ENCODE measurements around the gene CACNA2D3. TPM values are rescaled to one million over a fixed set of nuclear protein-coding genes. Genes with fewer than 3 reads are reported as not detected.
A peak's percentile ranks its signal among the peaks of the same experiment; 100 is the strongest.

CACNA2D3 gene
- total RNA-seq, 4 donors from 2014 or later: 0.55 to 3.4 (median 1.6) TPM

GRCh38 chr3:54421943-54422342 lies 299.6 kb downstream of the CACNA2D3 start:
- intact Hi-C loops (cut with DNase I; ENCODE audit: low total_unique reads): no loop called here

GRCh38 chr3:54424292-54424691 lies 301.9 kb downstream of the CACNA2D3 start:
- in situ Hi-C loops (cut with MboI; ENCODE audit: low pct_ligation_motif_present in 1 of 4, low pct_unique_long_range_greater_than_20kb in 1 of 4, low sequenced_read_pairs in 3 of 4) (loop anchor here in 1 of 4 donors (25.0 kb wide), 1 partner anchor 413 kb away; no protein-coding TSS in a partner anchor), intact Hi-C loops (cut with DNase I; ENCODE audit: low total_unique reads) (no loop called here)
- Histone ChIP-seq H3K27ac (no peak overlapping the region), H3K27me3 (no peaks in the 10 kb centered on the region), H3K4me1 (peaks cover 0 to 6% (median 2%) of the 10 kb centered on the region in 4 donors), H3K9me3 (no peaks in the 10 kb centered on the region), H3K4me3 (no peak overlapping the region), H3K36me3 (no peaks in the 10 kb centered on the region)
- DNase-seq: no peak
- whole genome bisulfite sequencing, 2 donors (ENCODE audit: low coverage in 1 of 2): 68% methylated on average over 2 of the region's 2 CpGs; no CpG with 5 or more reads in 1 of the 2 donors
- no peak for TF ChIP-seq POLR2AphosphoS5 (IDR thresholded peaks at IDR 0.05)
- no peak for TF ChIP-seq POLR2A (IDR thresholded peaks at IDR 0.05)
- no peak for TF ChIP-seq EP300 (IDR thresholded peaks at IDR 0.05; ENCODE audit: low read depth)
- TF ChIP-seq, protein P1, sequence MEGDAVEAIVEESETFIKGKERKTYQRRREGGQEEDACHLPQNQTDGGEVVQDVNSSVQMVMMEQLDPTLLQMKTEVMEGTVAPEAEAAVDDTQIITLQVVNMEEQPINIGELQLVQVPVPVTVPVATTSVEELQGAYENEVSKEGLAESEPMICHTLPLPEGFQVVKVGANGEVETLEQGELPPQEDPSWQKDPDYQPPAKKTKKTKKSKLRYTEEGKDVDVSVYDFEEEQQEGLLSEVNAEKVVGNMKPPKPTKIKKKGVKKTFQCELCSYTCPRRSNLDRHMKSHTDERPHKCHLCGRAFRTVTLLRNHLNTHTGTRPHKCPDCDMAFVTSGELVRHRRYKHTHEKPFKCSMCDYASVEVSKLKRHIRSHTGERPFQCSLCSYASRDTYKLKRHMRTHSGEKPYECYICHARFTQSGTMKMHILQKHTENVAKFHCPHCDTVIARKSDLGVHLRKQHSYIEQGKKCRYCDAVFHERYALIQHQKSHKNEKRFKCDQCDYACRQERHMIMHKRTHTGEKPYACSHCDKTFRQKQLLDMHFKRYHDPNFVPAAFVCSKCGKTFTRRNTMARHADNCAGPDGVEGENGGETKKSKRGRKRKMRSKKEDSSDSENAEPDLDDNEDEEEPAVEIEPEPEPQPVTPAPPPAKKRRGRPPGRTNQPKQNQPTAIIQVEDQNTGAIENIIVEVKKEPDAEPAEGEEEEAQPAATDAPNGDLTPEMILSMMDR (IDR thresholded peaks at IDR 0.05): no peak

More at GRCh38 chr3:54421943-54422342, 299.6 kb downstream of the CACNA2D3 start:
- TF ChIP-seq, protein P1 (IDR thresholded peaks at IDR 0.05): no peak
- TF ChIP-seq EP300 (IDR thresholded peaks at IDR 0.05; ENCODE audit: low read depth): no peak
- no peak for TF ChIP-seq POLR2AphosphoS5 (IDR thresholded peaks at IDR 0.05)
- no peak for TF ChIP-seq POLR2A (IDR thresholded peaks at IDR 0.05)
- no peaks in the 10 kb centered on the region for H3K9me3 ChIP-seq
- H3K4me1 ChIP-seq: peaks cover 0 to 6% (median 0%) of the 10 kb centered on the region in 4 donors
- no peak for DNase-seq
- WGBS, 2 donors (ENCODE audit: low coverage in 1 of 2): 77 to 84% methylated on average over 4 to 5 of the region's 5 CpGs
- no peaks in the 10 kb centered on the region for H3K27me3 ChIP-seq
- in situ Hi-C loops (cut with MboI; ENCODE audit: low pct_ligation_motif_present in 1 of 4, low pct_unique_long_range_greater_than_20kb in 1 of 4, low sequenced_read_pairs in 3 of 4): loop anchor here in 1 of 4 donors (25.0 kb wide), 1 partner anchor 415 kb away; no protein-coding TSS in a partner anchor
- H3K27ac ChIP-seq: no peak overlapping the region
- no peak overlapping the region for H3K4me3 ChIP-seq
- no peaks in the 10 kb centered on the region for H3K36me3 ChIP-seq

GRCh38 chr3:54426381-54426780 lies 304.0 kb downstream of the CACNA2D3 start:
- in situ Hi-C loops (cut with MboI; ENCODE audit: low pct_ligation_motif_present in 1 of 4, low pct_unique_long_range_greater_than_20kb in 1 of 4, low sequenced_read_pairs in 3 of 4): loop anchor here in 1 of 4 donors (25.0 kb wide), 1 partner anchor 761 kb away; no protein-coding TSS in a partner anchor

GRCh38 chr3:54427501-54427900 lies 305.1 kb downstream of the CACNA2D3 start:
- 68 to 79% methylated on average over 2 of the region's 2 CpGs for WGBS, 2 donors (ENCODE audit: low coverage in 1 of 2)
- Histone ChIP-seq H3K27ac (peak overlapping the region in 1 of 4 donors; percentile 2), H3K4me1 (peaks cover 0 to 6% (median 2%) of the 10 kb centered on the region in 4 donors), H3K9me3 (no peaks in the 10 kb centered on the region), H3K36me3 (no peaks in the 10 kb centered on the region), H3K4me3 (no peak overlapping the region), H3K27me3 (no peaks in the 10 kb centered on the region)
- DNase-seq: no peak
- intact Hi-C loops (cut with DNase I; ENCODE audit: low total_unique reads): no loop called here
- TF ChIP-seq, protein P1 (IDR thresholded peaks at IDR 0.05): no peak
- no peak for TF ChIP-seq POLR2AphosphoS5 (IDR thresholded peaks at IDR 0.05)
- TF ChIP-seq POLR2A (IDR thresholded peaks at IDR 0.05): no peak
- no peak for TF ChIP-seq EP300 (IDR thresholded peaks at IDR 0.05; ENCODE audit: low read depth)
- in situ Hi-C loops (cut with MboI; ENCODE audit: low pct_ligation_motif_present in 1 of 4, low pct_unique_long_range_greater_than_20kb in 1 of 4, low sequenced_read_pairs in 3 of 4): loop anchor here in 1 of 4 donors (25.0 kb wide), 1 partner anchor 760 kb away; no protein-coding TSS in a partner anchor

More at GRCh38 chr3:54426381-54426780, 304.0 kb downstream of the CACNA2D3 start:
- H3K27ac ChIP-seq: no peak overlapping the region
- H3K36me3 ChIP-seq: no peaks in the 10 kb centered on the region
- H3K27me3 ChIP-seq: no peaks in the 10 kb centered on the region
- intact Hi-C loops (cut with DNase I; ENCODE audit: low total_unique reads): no loop called here
- H3K4me3 ChIP-seq: no peak overlapping the region
- peaks cover 0 to 6% (median 2%) of the 10 kb centered on the region in 4 donors for H3K4me1 ChIP-seq
- no peak for DNase-seq
- TF ChIP-seq, protein P1 (IDR thresholded peaks at IDR 0.05): no peak
- TF ChIP-seq POLR2A (IDR thresholded peaks at IDR 0.05) (no peak), EP300 (IDR thresholded peaks at IDR 0.05; ENCODE audit: low read depth) (no peak), POLR2AphosphoS5 (IDR thresholded peaks at IDR 0.05) (no peak)
- H3K9me3 ChIP-seq: no peaks in the 10 kb centered on the region

All from transverse colon (tissue), 4 donors.